ENCODE measurements around the gene MYO1B. TPM values are rescaled to one million over a fixed set of nuclear protein-coding genes. Genes with fewer than 3 reads are reported as not detected.

The MYO1B gene
- total and polyA plus RNA-seq, 2 of the 8 experiments (the other 6 are each of a cell fraction or from before 2014, with no cell fraction given) = 15.5 to 61.2 TPM

DNA sequence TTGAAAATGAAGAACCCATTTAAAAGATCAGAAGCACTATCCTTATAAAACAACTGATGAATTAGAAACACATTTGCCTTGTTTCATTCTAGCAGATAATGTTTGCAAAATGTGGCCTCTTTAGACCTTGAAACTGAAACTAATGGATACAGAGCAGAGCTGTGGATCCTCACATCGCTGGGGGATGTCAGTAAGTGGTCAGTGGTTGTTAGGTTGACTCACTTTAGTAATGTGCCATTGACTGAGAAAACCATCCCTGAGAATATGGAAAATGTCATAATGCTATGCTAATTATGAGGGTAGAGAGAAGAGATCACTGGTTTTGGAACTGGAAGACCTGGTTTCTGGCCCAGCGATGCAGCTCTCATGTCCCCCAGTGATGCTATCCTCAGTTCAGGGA lies 176.7 kb downstream of the MYO1B start:
- Histone ChIP-seq H3K9me3 (ENCODE audit: insufficient read depth in 2 of 2, low read depth in 1 of 2, low read length in 1 of 2) (no peaks in the 10 kb centered on the region), H3K79me1 (ENCODE audit: low read depth, low read length) (no peaks in the 10 kb centered on the region), H2BK20ac (ENCODE audit: low read length) (no peak overlapping the region), H3K9ac (replicated peaks in 1 of 4; ENCODE audit: extremely low read depth in 1 of 4, low read depth in 3 of 4, low read length in 3 of 4) (no peak overlapping the region), H3K27ac (ENCODE audit: low read depth, low read length) (no peak overlapping the region), H2BK5ac (ENCODE audit: low read depth, low read length) (no peak overlapping the region), H2AK5ac (ENCODE audit: low read depth, low read length) (no peak overlapping the region), H3K14ac (ENCODE audit: insufficient read length) (no peak overlapping the region), H3K4me2 (ENCODE audit: insufficient read depth in 1 of 2, low read depth in 2 of 2, low read length in 2 of 2) (no peak overlapping the region), H3K4me1 (replicated peaks in 1 of 4; ENCODE audit: control insufficient read depth in 3 of 4, insufficient read depth in 4 of 4, low read length in 3 of 4) (no peaks in the 10 kb centered on the region), H2BK12ac (ENCODE audit: low read depth, low read length) (no peak overlapping the region), H3K4ac (replicated peaks; ENCODE audit: insufficient read length, low read depth, low read length) (no peak overlapping the region), H4K91ac (replicated peaks; ENCODE audit: insufficient read length, low read length) (no peak overlapping the region), H4K5ac (ENCODE audit: insufficient read length, low read depth, low read length) (no peak overlapping the region), H3K18ac (ENCODE audit: extremely low read depth, low read length) (no peak overlapping the region), H3K27me3 (replicated peaks in 1 of 4; ENCODE audit: control insufficient read depth in 3 of 4, extremely low read depth in 1 of 4, insufficient read depth in 3 of 4, low read length in 3 of 4) (no peaks in the 10 kb centered on the region), H2BK15ac (ENCODE audit: low read length) (no peak overlapping the region), H3K23ac (ENCODE audit: insufficient read length) (no peak overlapping the region), H2AFZ (ENCODE audit: low read length) (no peak overlapping the region), H3K36me3 (ENCODE audit: control insufficient read depth in 2 of 4, insufficient read depth in 4 of 4, low read length in 3 of 4) (peaks cover 0 to 23% (median 6%) of the 10 kb centered on the region in 4 experiments; a peak in 6 of 8 replicates), H3K4me3 (ENCODE audit: extremely low read depth in 1 of 4, insufficient read depth in 2 of 4, low read depth in 3 of 4, low read length in 4 of 4) (no peak overlapping the region), H4K8ac (ENCODE audit: extremely low read depth, insufficient read depth, low read length) (no peak overlapping the region), H3K79me2 (ENCODE audit: control insufficient read depth in 1 of 2, insufficient read depth in 2 of 2, low read length in 2 of 2) (no peaks in the 10 kb centered on the region), H2BK120ac (replicated peaks; ENCODE audit: low read depth, low read length) (no peak overlapping the region), H4K20me1 (replicated peaks in 1 of 2; ENCODE audit: control insufficient read depth in 1 of 2, insufficient read depth in 2 of 2, low read length in 2 of 2) (no peaks in the 10 kb centered on the region), H3K23me2 (ENCODE audit: low read depth, low read length) (no peaks in the 10 kb centered on the region), H3K56ac (replicated peaks; ENCODE audit: insufficient read length, low read depth, low read length) (no peak overlapping the region)
- no peak for DNase-seq (ENCODE audit: low read depth in 1 of 2, low spot score in 2 of 2)
- ChIA-PET POLR2A (ENCODE audit: partially characterized antibody) (no interaction called here), CTCF (ENCODE audit: partially characterized antibody) (interaction anchor here (0.6 to 1.3 kb wide), 3 partner anchors 191 to 370 kb away, joined by 3 to 5 read pairs (median 3); no protein-coding TSS in a partner anchor)
- FAIRE-seq = no peak
- WGBS, 2 experiments (ENCODE audit: extremely low coverage in 1 of 2, insufficient coverage in 1 of 2, insufficient read length in 1 of 2, insufficient replicate concordance in 2 of 2, low coverage in 1 of 2, low lambda C conversion rate in 2 of 2, missing lambda C conversion rate in 1 of 2) = 98% methylated on average over 2 of the region's 2 CpGs; no CpG with 5 or more reads in 1 of the 2 experiments
- TF ChIP-seq, protein P1, sequence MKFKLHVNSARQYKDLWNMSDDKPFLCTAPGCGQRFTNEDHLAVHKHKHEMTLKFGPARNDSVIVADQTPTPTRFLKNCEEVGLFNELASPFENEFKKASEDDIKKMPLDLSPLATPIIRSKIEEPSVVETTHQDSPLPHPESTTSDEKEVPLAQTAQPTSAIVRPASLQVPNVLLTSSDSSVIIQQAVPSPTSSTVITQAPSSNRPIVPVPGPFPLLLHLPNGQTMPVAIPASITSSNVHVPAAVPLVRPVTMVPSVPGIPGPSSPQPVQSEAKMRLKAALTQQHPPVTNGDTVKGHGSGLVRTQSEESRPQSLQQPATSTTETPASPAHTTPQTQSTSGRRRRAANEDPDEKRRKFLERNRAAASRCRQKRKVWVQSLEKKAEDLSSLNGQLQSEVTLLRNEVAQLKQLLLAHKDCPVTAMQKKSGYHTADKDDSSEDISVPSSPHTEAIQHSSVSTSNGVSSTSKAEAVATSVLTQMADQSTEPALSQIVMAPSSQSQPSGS (IDR thresholded peaks at IDR 0.05; ENCODE audit: low read length) = no peak
- TF ChIP-seq SRF (IDR thresholded peaks at IDR 0.05; ENCODE audit: low read depth, low read length) = no peak
- TF ChIP-seq KDM1A (IDR thresholded peaks at IDR 0.05; ENCODE audit: borderline replicate concordance, low read length) = no peak
- TF ChIP-seq CREB1 (IDR thresholded peaks at IDR 0.05) = no peak
- TF ChIP-seq, protein P2, sequence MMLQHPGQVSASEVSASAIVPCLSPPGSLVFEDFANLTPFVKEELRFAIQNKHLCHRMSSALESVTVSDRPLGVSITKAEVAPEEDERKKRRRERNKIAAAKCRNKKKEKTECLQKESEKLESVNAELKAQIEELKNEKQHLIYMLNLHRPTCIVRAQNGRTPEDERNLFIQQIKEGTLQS (IDR thresholded peaks at IDR 0.05; ENCODE audit: insufficient read depth, low read depth, low read length) = no peak
- no peak for TF ChIP-seq CBX5 (IDR thresholded peaks at IDR 0.05; ENCODE audit: low read depth, low read length)
- no peak for TF ChIP-seq BCL11A (IDR thresholded peaks at IDR 0.05; ENCODE audit: low read depth in 2 of 2, low read length in 2 of 2)
- TF ChIP-seq EZH2 (IDR thresholded peaks at IDR 0.05; ENCODE audit: low read depth, low read length, severe bottlenecking) = no peak
- TF ChIP-seq POU5F1 (IDR thresholded peaks at IDR 0.05; ENCODE audit: low read depth, low read length) = no peak
- no peak for TF ChIP-seq POLR2AphosphoS5 (IDR thresholded peaks at IDR 0.05; ENCODE audit: low read depth, low read length)
- TF ChIP-seq POLR2A (IDR thresholded peaks at IDR 0.05; ENCODE audit: control extremely low read depth in 1 of 2, low read depth in 2 of 2, low read length in 2 of 2) = no peak

Measured in H1 (cell line).